DOHH2 (cell line): ENCODE results near the gene TMEM131.

ENCODE experiments used
- EZH2phosphoT487 ChIP-seq: fragments of 200-600 bp; sonication (generic); IDR thresholded peaks from 2 replicates; pipeline ENCODE4 v1.6.1; 2017; ENCODE audit warnings: borderline replicate concordance, mild to moderate bottlenecking, antibody characterized with exemption, low read length, moderate library complexity, mixed read lengths
- TF ChIP-seq, protein P1 (sequence below): fragments of 200-600 bp; sonication (generic); IDR thresholded peaks from one replicate; pipeline ENCODE4 v1.5.1; 2014; ENCODE audit warnings: antibody characterized with exemption, mild to moderate bottlenecking, low read depth, low read length; ENCODE audit not compliant: poor library complexity, severe bottlenecking

GRCh38 chr2:97812931-97813330 is 182.8 kb downstream of the TMEM131 start:
- no peak for TF ChIP-seq EZH2phosphoT487
- TF ChIP-seq, protein P1, sequence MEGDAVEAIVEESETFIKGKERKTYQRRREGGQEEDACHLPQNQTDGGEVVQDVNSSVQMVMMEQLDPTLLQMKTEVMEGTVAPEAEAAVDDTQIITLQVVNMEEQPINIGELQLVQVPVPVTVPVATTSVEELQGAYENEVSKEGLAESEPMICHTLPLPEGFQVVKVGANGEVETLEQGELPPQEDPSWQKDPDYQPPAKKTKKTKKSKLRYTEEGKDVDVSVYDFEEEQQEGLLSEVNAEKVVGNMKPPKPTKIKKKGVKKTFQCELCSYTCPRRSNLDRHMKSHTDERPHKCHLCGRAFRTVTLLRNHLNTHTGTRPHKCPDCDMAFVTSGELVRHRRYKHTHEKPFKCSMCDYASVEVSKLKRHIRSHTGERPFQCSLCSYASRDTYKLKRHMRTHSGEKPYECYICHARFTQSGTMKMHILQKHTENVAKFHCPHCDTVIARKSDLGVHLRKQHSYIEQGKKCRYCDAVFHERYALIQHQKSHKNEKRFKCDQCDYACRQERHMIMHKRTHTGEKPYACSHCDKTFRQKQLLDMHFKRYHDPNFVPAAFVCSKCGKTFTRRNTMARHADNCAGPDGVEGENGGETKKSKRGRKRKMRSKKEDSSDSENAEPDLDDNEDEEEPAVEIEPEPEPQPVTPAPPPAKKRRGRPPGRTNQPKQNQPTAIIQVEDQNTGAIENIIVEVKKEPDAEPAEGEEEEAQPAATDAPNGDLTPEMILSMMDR, result no peak
